ENCODE measurements around the gene WDR33.

The WDR33 gene

GRCh38 chr2:127652786-127653357 lies 158.1 kb downstream of the WDR33 start:
- WGBS, 2 experiments (ENCODE audit: insufficient coverage in 2 of 2) = 86 to 87% methylated on average over 14 to 25 of the region's 25 CpGs
- H3K27ac ChIP-seq (ENCODE audit: low read depth, low read length, severe bottlenecking) = no peak overlapping the region
- no peak overlapping the region for H3K4me3 ChIP-seq (ENCODE audit: extremely low read depth, insufficient read depth, low read length, poor library complexity, severe bottlenecking)
- no peaks in the 10 kb centered on the region for H3K9me3 ChIP-seq (ENCODE audit: control insufficient read depth, low read length)
- H3K36me3 ChIP-seq (ENCODE audit: control insufficient read depth, insufficient read depth, low read length) = no peaks in the 10 kb centered on the region
- peaks cover 5% of the 10 kb centered on the region for H3K4me1 ChIP-seq (ENCODE audit: control insufficient read depth, insufficient read depth, low read length, poor library complexity, severe bottlenecking)

GRCh38 chr2:127651971-127652550 lies 158.9 kb downstream of the WDR33 start:
- Histone ChIP-seq H3K27ac (ENCODE audit: low read depth, low read length, severe bottlenecking) (peak overlapping the region; percentile 36), H3K4me3 (ENCODE audit: extremely low read depth, insufficient read depth, low read length, poor library complexity, severe bottlenecking) (no peak overlapping the region)
- WGBS, 2 experiments (ENCODE audit: insufficient coverage in 2 of 2) = 86 to 87% methylated on average over 10 to 14 of the region's 14 CpGs

DNA sequence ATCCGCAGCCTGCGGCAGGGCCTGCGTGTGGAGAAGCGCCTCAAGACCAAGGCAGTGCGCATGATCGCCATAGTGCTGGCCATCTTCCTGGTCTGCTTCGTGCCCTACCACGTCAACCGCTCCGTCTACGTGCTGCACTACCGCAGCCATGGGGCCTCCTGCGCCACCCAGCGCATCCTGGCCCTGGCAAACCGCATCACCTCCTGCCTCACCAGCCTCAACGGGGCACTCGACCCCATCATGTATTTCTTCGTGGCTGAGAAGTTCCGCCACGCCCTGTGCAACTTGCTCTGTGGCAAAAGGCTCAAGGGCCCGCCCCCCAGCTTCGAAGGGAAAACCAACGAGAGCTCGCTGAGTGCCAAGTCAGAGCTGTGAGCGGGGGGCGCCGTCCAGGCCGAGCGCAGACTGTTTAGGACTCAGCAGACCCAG lies 159.6 kb downstream of the WDR33 start:
- Histone ChIP-seq H3K27ac (ENCODE audit: low read depth, low read length, severe bottlenecking) (no peak overlapping the region), H3K4me1 (ENCODE audit: control insufficient read depth, insufficient read depth, low read length, poor library complexity, severe bottlenecking) (peaks cover 11% of the 10 kb centered on the region)
- 93% methylated on average over 29 of the region's 29 CpGs for WGBS, 2 experiments (ENCODE audit: insufficient coverage in 2 of 2)

More at GRCh38 chr2:127651971-127652550, 158.9 kb downstream of the WDR33 start:
- Histone ChIP-seq H3K4me1 (ENCODE audit: control insufficient read depth, insufficient read depth, low read length, poor library complexity, severe bottlenecking) (peaks cover 5% of the 10 kb centered on the region), H3K36me3 (ENCODE audit: control insufficient read depth, insufficient read depth, low read length) (no peaks in the 10 kb centered on the region), H3K9me3 (ENCODE audit: control insufficient read depth, low read length) (no peaks in the 10 kb centered on the region)

More for the DNA sequence above, 159.6 kb downstream of the WDR33 start:
- H3K9me3 ChIP-seq (ENCODE audit: control insufficient read depth, low read length) = no peaks in the 10 kb centered on the region
- H3K36me3 ChIP-seq (ENCODE audit: control insufficient read depth, insufficient read depth, low read length) = no peaks in the 10 kb centered on the region
- H3K4me3 ChIP-seq (ENCODE audit: extremely low read depth, insufficient read depth, low read length, poor library complexity, severe bottlenecking) = no peak overlapping the region
